ENCODE results near the gene GH1. TPM values are rescaled to one million over a fixed set of nuclear protein-coding genes. Genes with fewer than 3 reads are reported as not detected.

Gene GH1
- total RNA-seq, 1 experiment from 2014 or later: not detected

Other genes with a start within 250 kb of the GH1 start
- gene LIMD2, start 218.7 kb downstream of the GH1 start, total RNA-seq (2014; rRNA removed; shearing (Covaris generic)): 4.9 and 10.2 TPM in 2 replicates
- gene STRADA, start 177.0 kb downstream of the GH1 start, total RNA-seq (2014; rRNA removed; shearing (Covaris generic)): 10.1 and 13.7 TPM in 2 replicates
- gene CCDC47, start 145.2 kb downstream of the GH1 start, total RNA-seq (2014; rRNA removed; shearing (Covaris generic)): 39.9 and 49.3 TPM in 2 replicates
- 18.0 and 19.8 TPM in 2 replicates for gene DDX42, start 144.7 kb downstream of the GH1 start, total RNA-seq (2014; rRNA removed; shearing (Covaris generic))
- 44.7 and 54.2 TPM in 2 replicates for gene PSMC5, start 91.4 kb downstream of the GH1 start, total RNA-seq (2014; rRNA removed; shearing (Covaris generic))
- gene FTSJ3, start 91.2 kb downstream of the GH1 start, total RNA-seq (2014; rRNA removed; shearing (Covaris generic)): 49.5 and 62.1 TPM in 2 replicates
- gene SMARCD2, start 76.2 kb downstream of the GH1 start, total RNA-seq (2014; rRNA removed; shearing (Covaris generic)): 64.9 and 69.0 TPM in 2 replicates
- gene CSH2, start 45.2 kb downstream of the GH1 start, total RNA-seq (2014; rRNA removed; shearing (Covaris generic)): not detected in 2 replicates
- not detected in 2 replicates for gene GH2, start 36.9 kb downstream of the GH1 start, total RNA-seq (2014; rRNA removed; shearing (Covaris generic))
- not detected in 2 replicates for gene CSH1, start 22.3 kb downstream of the GH1 start, total RNA-seq (2014; rRNA removed; shearing (Covaris generic))
- gene CSHL1, start 7.6 kb downstream of the GH1 start, total RNA-seq (2014; rRNA removed; shearing (Covaris generic)): not detected in 2 replicates
- 0.20 TPM in 1 of 2 replicates, not detected in the other for gene CD79B, start 13.5 kb upstream of the GH1 start, total RNA-seq (2014; rRNA removed; shearing (Covaris generic))
- not detected in 2 replicates for gene SCN4A, start 54.1 kb upstream of the GH1 start, total RNA-seq (2014; rRNA removed; shearing (Covaris generic))
- not detected in 2 replicates for gene PRR29, start 79.5 kb upstream of the GH1 start, total RNA-seq (2014; rRNA removed; shearing (Covaris generic))
- not detected in 2 replicates for gene ICAM2, start 101.8 kb upstream of the GH1 start, total RNA-seq (2014; rRNA removed; shearing (Covaris generic))
- gene ERN1, start 211.3 kb upstream of the GH1 start, total RNA-seq (2014; rRNA removed; shearing (Covaris generic)): 3.4 and 6.0 TPM in 2 replicates

Measured in RPMI7951 (cell line).